Activated CD4-positive, alpha-beta T cell treated with anti-CD3 and anti-CD28 coated beads, Interleukin-2, Interleukin-6, amounts not matched to agents 100 ng/mL and 50 ng/mL, durations not matched to agents 16 hours and 8 hours (primary cell): ENCODE data around the gene SLC15A5.

Source experiments
- DNase-seq: peaks from one replicate; pipeline ENCODE4 v3.0.0-alpha.2; 2020

The SLC15A5 gene

DNA sequence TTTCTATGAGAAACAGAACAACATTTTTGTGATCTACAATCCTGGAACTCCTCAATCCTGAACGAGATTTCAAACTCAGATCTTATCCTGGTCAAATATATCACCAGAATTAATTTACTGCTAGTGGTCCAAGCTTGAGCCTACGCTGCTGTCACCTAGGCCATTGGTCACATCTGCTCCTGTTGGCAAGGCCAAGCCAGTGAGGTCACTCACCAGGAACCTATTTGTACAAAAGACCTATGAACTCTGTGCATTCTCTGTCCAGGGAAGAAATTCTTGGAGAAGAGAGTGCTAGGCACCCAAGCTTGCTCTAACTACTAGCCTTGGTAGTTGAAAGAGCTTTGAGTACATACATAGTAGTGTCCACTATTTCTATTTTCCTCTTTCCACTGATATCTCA, 106.1 kb downstream of the SLC15A5 start:
- DNase-seq, result no peak

DNA sequence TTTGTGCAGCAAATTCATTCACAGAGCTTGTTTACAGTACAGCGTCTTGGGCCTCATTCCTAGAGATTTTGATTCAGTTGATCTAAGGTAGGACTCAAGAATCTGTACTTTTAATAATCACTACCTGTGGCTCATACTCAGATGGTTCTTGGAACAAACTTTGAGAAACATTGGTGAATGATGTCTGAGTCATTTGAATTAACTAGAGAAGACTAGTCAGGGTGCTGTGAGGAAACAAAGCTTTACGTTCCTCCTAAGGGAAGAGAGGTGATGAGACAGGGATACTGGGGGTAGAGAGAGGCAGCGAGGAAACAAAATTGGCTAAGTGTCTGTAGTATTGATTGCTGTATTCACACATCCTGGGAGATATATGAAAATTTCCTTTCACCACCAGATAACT, 109.4 kb downstream of the SLC15A5 start:
- no peak for DNase-seq

- no peak for DNase-seq
Measured at GRCh38 chr12:16166563-16167470, 110.7 kb downstream of the SLC15A5 start.

- DNase-seq, result peak; percentile 4
Measured at GRCh38 chr12:16165506-16165905, 112.0 kb downstream of the SLC15A5 start.

GRCh38 chr12:16163901-16164300, 113.6 kb downstream of the SLC15A5 start:
- DNase-seq, result no peak

DNA sequence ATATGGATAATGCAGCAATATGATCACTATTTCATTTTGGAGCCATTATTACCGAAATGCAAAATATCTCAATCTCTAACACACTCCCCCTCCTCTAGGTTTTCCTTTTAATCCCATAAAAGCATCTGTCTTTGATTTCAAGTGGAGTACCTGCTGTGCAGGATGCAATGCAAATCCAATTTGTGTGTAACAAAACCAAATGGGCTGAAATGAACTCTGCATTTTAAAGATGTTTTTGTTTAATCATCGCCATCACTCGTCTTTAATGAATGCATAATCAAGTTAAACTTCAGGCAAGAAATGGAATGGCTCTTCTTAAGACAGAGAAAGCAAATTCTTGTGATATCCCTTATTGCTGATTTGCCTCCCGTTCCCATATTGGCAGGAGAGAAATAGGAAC, 114.3 kb downstream of the SLC15A5 start:
- DNase-seq, result no peak

- no peak for DNase-seq
Measured at GRCh38 chr12:16159571-16159970, 117.9 kb downstream of the SLC15A5 start.

DNA sequence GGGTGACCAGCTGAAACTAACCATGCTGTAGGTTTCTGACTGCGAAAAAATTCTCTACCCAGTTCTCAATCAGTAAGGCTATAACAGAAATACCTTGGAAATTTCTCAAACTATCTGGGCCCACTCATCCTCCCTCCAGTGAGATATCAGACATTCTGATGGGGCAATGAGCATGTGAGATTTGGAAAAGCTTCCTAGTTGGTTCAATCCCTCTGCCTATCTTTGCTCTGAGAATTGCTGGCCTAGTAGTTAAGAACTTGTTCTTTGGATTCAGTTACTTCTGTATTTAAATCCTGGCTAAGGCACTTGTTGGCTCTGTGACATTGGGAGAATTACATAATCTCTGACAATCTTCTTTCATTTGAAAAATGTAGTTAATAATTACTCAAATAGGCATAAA, 119.4 kb downstream of the SLC15A5 start:
- DNase-seq, result no peak

GRCh38 chr12:16155938-16156337, 121.5 kb downstream of the SLC15A5 start:
- DNase-seq, result no peak

DNA sequence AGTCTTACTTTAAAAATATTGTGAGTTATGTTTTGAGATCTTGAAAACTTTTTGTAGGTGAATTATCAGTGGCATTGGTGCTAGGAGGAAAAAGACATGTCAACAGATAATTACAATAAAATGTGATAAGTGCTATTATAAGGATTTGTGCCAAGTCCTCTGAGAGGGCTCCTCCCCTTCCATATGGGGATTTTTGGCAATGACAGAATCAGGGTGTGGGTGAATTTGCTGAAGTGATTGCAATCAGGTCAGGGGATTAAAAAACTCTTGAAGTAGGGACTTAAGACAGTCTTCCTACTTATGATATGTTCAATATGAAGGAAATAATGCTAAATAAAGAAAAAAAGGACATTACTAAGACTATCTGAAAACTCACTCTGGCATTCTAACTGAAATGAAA, 122.5 kb downstream of the SLC15A5 start:
- no peak for DNase-seq

DNA sequence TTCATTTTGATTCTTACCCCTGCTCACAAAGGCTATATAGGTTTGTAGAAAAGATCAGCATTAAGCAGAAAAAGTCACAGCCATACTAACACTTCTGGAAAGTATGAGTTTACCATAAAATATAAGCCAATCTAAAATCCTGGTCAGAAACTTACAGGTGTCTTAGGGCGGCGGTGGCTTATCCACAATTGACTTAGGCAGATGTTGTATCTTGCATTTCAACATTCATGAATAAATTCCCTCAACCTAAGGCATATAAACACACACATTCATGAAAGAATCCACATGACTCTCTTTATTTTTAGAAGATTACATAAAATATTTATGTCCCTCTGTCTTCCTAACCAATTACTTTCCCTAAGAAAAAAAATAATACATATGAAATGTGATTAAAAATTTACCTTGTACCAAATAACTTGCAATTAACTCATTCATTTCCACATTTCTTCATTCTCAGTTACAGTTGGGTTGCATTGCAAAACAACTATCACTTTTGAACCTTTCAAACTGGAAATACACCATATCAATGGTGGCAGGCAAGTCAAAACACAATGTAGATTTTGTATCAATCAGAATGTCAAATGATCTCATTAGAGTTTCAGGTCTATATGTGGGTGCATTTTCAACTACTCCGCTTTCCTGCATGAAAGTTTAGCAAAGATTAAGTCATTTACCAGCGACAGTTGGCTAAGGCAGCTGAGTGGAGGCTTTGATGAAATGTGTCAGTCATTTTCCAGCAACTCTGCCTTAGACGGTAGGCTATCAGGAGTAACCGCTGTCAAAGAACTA, 124.4 kb downstream of the SLC15A5 start:
- DNase-seq, result no peak

DNA sequence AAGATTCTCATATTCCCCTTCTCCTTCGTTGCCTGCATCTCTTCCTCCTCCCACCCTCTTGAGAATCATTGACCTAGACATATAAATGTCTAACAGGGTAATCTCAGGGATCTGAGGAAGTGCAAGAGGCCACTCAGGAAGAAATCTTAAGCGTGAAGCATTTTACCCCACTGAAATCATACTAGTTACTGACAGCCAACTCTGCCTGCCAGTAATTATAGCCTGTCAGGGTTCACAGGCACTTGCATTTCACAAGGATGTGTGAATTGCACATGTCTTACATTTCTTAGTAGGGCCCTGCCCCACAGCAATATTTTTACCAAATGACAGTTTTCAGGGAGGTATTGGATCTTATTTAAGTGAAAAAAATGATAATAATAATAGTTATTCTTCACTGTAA, 127.2 kb downstream of the SLC15A5 start:
- no peak for DNase-seq

DNA sequence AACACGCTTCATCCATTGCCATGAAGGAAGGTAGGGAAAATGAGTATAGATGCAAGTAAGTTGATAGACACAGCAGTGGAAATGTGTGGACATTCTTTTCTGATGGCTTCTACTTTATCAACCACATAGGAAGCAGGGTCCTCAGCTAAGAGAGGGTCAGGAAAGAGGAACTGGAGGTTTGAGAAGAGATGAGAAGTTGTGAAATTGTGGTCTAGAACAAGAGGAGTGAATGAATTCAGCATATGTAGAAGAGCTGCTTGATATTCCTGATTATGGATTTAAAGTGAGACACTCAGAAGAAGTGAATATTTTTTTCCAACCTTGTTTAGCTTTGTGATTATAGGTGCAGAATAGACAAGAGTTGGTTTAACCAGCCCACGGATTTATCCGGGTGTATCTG, 128.5 kb downstream of the SLC15A5 start:
- no peak for DNase-seq
